ENCODE results near the gene SPANXC.
"Not testable (repeated sequence)": the region's sequence is repeated elsewhere in the genome, so short reads cannot be mapped to it uniquely, and the experiment has no call there.

Gene SPANXC, protein sequence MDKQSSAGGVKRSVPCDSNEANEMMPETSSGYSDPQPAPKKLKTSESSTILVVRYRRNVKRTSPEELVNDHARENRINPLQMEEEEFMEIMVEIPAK

DNA sequence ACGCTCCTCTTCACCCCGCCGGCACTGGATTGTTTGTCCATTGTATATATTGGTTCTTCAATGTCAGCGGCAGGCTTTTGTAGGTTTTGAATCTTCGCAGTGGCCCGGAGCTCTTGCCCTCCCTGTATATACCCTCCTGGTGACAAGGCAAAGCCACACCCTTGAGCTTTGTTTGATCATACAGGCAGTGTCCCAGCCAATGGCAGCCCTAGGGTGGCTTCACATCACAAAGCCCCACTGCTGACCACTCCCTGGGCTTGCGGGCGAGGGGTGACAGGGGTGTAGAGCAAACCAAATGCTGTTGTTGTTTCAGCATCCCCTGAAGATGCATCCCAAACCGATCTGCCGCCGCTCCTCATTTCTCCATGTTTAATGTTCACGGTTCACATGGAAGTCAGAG lies at the start of gene SPANXC:
Gene SPANXC, minus strand, starts transcription at position 101 of the 400 bp plus-strand sequence. Its CDS starts 60 bp downstream, at position 41.
- not testable (repeated sequence) for DNase-seq

DNA sequence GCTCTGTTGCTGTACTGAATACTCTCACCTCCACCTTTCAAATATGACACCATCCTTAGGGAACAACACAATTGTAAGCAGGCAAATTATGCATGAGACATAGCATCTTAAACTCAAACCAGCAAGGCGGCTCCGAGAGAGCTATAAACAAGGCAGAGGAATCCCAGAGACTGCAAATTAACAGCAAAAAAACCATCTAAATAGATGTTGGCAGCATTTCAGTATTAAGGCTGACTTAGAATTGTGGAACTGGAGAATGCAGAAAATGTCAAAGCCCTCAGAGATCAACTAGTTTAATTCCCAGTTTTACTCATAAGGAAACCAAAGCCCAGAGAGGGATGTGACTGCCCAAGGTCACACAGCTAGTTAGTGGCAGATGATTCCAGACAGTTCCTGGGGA lies 37.2 kb upstream of the SPANXC start:
- DNase-seq: no peak

DNA sequence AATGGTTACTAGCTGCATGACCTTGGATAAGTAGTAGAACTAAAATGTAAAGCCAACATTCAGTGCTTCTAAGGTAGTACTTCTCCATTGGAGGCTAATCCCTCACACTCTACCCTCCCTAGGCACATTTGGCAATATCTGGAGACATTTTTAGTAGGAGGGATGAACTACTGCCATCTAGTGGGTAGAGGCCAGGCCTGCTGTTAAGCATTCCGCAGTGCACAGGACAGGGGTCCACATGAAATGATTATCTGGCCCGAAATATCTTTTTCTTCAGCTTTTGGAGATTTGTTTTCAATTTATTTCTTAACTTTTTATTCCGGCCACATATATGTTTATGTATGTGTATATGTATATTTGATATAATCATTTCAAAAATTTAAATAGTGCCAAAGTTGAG lies 36.0 kb upstream of the SPANXC start:
- no peak for DNase-seq

DNA sequence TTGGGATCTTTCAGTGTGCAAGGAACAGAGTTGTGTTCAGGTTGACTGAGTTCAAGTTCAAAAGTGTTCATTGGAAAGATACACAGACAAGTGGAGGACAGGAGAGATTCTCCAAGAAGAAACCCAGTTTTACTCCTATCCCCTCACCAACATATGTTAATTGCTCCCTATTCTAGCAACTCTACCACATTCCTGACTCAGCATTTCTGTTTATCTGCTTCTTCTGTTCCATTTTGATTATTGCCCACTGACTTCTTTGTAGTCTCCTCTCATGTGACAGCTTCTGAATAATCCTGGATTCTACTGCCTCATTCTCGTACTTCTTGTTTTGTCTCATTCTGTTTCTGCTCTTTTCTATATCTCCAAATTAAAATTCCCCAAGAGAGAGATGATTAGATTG lies 15.8 kb upstream of the SPANXC start:
- DNase-seq: no peak

DNA sequence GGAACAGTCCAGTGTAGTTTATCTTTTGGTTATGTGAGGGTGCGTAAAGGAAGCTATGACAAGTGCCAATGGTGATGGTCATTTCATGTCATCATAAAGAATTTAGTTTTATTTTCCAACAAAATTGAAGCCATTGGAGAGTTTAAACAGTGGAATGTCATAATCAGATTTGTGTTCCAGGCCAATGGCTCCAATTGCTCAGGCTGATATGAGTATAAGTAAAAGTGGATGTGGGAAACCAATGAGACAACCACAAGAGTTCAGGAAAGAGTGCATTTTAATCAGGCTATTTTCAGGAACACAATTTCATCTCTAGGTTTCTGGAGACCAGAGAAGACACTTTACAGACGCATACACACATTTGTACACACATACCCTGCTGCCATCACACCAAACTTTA lies 20.7 kb downstream of the SPANXC start:
- DNase-seq: no peak

DNA sequence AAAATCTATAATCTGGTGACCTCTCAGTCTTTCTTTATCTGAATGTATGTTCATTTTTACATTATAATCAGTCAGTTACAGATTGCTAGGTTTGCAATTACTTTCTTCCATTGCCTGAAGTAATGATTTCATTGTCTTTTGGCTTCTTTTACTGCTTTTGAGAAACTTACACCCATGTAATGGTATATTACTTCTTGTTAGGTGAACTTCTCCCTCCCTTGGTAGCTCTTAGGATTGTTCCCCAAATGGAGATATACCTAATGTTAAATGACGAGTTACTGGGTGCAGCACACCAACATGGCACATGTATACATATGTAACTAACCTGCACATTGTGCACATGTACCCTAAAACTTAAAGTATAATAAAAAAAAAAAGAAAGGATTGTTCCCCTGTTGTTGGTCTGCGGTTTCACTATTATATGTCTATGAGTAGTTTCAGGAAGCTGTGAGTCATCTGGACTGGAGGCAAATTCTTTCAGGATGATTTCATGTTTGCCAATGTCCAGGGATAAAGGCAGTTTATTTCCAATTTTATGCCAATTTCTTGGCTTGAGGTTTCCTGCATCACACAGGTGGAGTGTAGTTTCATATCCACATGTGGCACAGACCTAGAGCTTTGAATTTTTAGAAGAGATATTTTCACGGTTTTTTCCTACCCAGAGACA lies 21.8 kb downstream of the SPANXC start:
- no peak for DNase-seq

DNA sequence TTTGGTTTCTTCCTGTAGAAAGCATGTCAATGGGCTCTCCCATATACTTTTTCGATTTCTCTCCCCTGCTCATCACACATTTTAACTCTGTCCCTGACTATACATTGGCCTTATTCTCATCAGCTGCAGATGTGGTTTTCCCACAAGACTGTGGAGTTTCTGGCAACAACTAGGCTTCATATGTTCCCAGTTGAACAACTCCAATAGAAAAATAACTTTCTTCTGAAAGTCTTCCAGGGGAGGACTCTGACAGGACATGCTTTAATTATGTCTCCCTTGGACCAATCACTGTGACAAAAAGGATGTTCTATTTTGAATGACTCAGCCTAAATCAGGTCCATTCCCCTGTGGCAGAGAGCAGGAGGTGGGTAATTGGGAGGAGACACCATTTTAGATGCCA lies 28.1 kb downstream of the SPANXC start:
- DNase-seq: no peak

DNA sequence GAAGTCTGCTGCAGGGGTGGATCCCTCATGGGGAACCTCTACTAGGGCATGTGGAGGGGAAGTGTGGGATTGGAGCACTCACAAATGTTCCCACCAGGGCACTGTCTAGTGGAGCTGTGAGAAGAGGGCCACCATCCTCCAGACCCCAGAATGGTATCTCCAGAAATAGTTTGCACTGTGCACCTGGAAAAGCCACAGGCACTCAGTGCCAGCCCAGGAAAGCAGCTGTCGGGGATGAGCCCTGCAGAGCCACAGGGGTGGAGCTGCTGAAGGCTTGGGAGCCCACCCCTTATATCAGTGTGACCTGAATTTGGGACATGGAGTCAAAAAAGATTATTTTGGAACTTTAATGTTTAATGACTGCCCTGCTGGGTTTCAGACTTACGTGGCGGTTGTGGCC lies 40.4 kb downstream of the SPANXC start:
- no peak for DNase-seq
